ENCODE results near the gene JKAMP.

DNA sequence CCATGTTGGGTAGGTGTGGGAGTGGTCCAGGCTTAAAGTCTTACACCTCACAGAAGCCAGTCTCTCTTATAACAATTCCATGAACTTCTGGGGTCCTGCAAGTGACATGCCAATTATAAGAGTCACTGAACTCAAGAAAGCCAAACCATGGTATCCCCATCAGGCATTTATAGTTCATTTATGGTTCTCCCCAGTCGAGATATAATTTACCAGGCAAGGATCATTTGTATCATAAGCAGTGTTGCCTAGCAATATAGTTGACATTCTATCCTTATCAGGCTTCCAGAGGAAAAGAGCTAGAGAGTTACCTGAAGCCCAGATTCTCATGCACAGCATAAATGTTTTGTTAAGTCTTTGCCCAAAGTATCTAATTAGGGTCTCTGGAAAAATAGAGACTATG, 8.1 kb downstream of the JKAMP start:
- TF ChIP-seq, protein P1, sequence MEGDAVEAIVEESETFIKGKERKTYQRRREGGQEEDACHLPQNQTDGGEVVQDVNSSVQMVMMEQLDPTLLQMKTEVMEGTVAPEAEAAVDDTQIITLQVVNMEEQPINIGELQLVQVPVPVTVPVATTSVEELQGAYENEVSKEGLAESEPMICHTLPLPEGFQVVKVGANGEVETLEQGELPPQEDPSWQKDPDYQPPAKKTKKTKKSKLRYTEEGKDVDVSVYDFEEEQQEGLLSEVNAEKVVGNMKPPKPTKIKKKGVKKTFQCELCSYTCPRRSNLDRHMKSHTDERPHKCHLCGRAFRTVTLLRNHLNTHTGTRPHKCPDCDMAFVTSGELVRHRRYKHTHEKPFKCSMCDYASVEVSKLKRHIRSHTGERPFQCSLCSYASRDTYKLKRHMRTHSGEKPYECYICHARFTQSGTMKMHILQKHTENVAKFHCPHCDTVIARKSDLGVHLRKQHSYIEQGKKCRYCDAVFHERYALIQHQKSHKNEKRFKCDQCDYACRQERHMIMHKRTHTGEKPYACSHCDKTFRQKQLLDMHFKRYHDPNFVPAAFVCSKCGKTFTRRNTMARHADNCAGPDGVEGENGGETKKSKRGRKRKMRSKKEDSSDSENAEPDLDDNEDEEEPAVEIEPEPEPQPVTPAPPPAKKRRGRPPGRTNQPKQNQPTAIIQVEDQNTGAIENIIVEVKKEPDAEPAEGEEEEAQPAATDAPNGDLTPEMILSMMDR (IDR thresholded peaks at IDR 0.05): no peak
- TF ChIP-seq POLR2A (IDR thresholded peaks at IDR 0.05) (no peak), EP300 (IDR thresholded peaks at IDR 0.05) (no peak)
